Small intestine (tissue), 7 donors: Measurements from ENCODE around the gene INTS2. TPM values are rescaled to one million over a fixed set of nuclear protein-coding genes. Genes with fewer than 3 reads are reported as not detected.
"Not testable (repeated sequence)": the region's sequence is repeated elsewhere in the genome, so short reads cannot be mapped to it uniquely, and the experiment has no call there.

ENCODE experiments used
- DNase-seq, 2 donors: peaks; one replicate each; pipeline versions ENCODE4 v3.0.0 to v3.0.0-alpha.2; 2013
- FAIRE-seq: peaks from 2 replicates; lab custom pipeline; 2012; peaks lifted over from hg19 to GRCh38; lab: Jason Lieb, UNC
- H3K27ac ChIP-seq, 3 donors: one replicate each; pipeline ENCODE4 v1.5.1; 2013; ENCODE audit warnings: low read length in 2 of 3, mild to moderate bottlenecking in 2 of 3, control low read depth in 1 of 3, inconsistent platforms in 1 of 3, low read depth in 1 of 3, moderate library complexity in 1 of 3
- H3K27me3 ChIP-seq, 3 donors: one replicate each; pipeline ENCODE4 v1.6.1; 2013; ENCODE audit warnings: low read length in 3 of 3, inconsistent platforms in 1 of 3; ENCODE audit not compliant: control insufficient read depth in 3 of 3, insufficient read depth in 3 of 3
- H3K36me3 ChIP-seq, 3 donors: one replicate each; pipeline ENCODE4 v1.6.1; 2013; ENCODE audit warnings: low read length in 3 of 3, inconsistent platforms in 1 of 3, low read depth in 1 of 3, mild to moderate bottlenecking in 1 of 3, moderate library complexity in 1 of 3; ENCODE audit not compliant: control insufficient read depth in 3 of 3, insufficient read depth in 2 of 3
- H3K4me1 ChIP-seq, 3 donors: one replicate each; pipeline ENCODE4 v1.6.1; 2013; ENCODE audit warnings: low read length in 2 of 3, inconsistent platforms in 1 of 3, low read depth in 1 of 3, mild to moderate bottlenecking in 1 of 3, moderate library complexity in 1 of 3; ENCODE audit not compliant: control insufficient read depth in 3 of 3, insufficient read depth in 2 of 3
- H3K4me3 ChIP-seq, 3 donors: one replicate each; pipeline ENCODE4 v1.5.1; 2013; ENCODE audit warnings: low read length in 3 of 3, control low read depth in 1 of 3, inconsistent platforms in 1 of 3, low read depth in 1 of 3, mild to moderate bottlenecking in 1 of 3, moderate library complexity in 1 of 3
- H3K9me3 ChIP-seq, 2 donors: one replicate each; pipeline ENCODE4 v1.6.1; 2013; ENCODE audit warnings: low read depth in 1 of 2, low read length in 1 of 2; ENCODE audit not compliant: control insufficient read depth in 2 of 2, insufficient read depth in 1 of 2
- WGBS, 3 donors: extraction: QIAGEN DNeasy Blood & Tissue Kit; methylation state at CpG; one replicate each; pipeline ENCODE4 v1.1.7; 2013; 5-methylcytosine and 5-hydroxymethylcytosine counted together
- polyA plus RNA-seq, 4 donors: library from polyadenylated mRNA; stranded (reverse) in 3 of 4; unstranded in 1 of 4; fragments of 200-250 nt in 3 of 4; fragments of 120-200 nt in 1 of 4; gene quantifications; one replicate each; pipeline versions ENCODE4 v1.2.1 to v1.2.3, GENCODE V29; 2013
- donor health status: healthy with polysubstance abuse.
- donor health status: control.
- donor health status: control.
- donor health status: Bipolar disorder and iron deficiency.
- donor health status: healthy.

Gene INTS2
- polyA plus RNA-seq, 4 donors = 0.81 to 7.7 (median 2.6) TPM

DNA sequence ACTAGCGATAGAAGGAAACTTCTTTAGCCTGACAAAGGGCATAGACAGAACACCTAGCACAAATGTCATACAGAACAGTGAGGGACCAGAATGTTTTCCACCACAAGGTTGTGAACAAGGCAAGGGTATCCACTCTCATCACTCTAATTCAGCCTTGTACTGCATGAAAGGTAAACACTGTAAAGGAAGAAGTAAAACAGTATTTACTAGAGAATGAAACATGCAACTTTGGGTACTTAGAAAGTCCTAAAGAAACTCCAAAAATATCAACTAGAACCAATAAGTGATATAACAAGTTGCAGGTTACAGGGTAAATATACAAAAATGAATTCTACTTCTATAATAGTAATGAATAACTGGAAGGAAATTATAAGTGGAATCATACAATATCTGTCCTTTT lies 96.7 kb downstream of the INTS2 start:
- no peaks in the 10 kb centered on the region for H3K27me3 ChIP-seq
- no peaks in the 10 kb centered on the region for H3K9me3 ChIP-seq
- no peaks in the 10 kb centered on the region for H3K36me3 ChIP-seq
- 97 to 100% (median 99%) methylated on average over 1 of the region's 1 CpG for WGBS, 3 donors
- DNase-seq (no peak), FAIRE-seq (no peak)
- no peak overlapping the region for H3K4me3 ChIP-seq
- no peaks in the 10 kb centered on the region for H3K4me1 ChIP-seq
- H3K27ac ChIP-seq = no peak overlapping the region

DNA sequence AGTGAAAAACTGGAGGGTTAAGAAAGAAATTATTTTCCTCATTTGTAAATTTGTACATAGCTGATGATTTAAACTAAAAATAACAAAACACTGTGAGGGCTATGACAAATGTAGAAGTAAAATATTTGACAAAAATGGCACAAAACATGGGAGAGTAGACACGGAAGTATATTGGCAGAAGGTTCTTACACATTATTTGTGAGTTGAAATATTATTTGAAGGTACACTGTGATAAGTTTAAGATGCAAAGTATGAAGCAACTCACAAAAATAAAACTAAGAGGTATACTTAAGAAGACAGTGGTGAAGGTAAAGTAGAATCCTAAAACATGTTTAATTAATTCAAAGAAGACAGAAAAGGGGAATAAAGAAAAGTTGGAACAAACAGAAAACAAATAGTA lies 99.1 kb downstream of the INTS2 start:
- H3K9me3 ChIP-seq = no peaks in the 10 kb centered on the region
- no peak overlapping the region for H3K4me3 ChIP-seq
- no peaks in the 10 kb centered on the region for H3K36me3 ChIP-seq
- no peak overlapping the region for H3K27ac ChIP-seq
- no peak for FAIRE-seq
- H3K27me3 ChIP-seq = no peaks in the 10 kb centered on the region
- 90 to 100% (median 98%) methylated on average over 1 of the region's 1 CpG for WGBS, 3 donors
- no peak for DNase-seq
- H3K4me1 ChIP-seq = no peaks in the 10 kb centered on the region

DNA sequence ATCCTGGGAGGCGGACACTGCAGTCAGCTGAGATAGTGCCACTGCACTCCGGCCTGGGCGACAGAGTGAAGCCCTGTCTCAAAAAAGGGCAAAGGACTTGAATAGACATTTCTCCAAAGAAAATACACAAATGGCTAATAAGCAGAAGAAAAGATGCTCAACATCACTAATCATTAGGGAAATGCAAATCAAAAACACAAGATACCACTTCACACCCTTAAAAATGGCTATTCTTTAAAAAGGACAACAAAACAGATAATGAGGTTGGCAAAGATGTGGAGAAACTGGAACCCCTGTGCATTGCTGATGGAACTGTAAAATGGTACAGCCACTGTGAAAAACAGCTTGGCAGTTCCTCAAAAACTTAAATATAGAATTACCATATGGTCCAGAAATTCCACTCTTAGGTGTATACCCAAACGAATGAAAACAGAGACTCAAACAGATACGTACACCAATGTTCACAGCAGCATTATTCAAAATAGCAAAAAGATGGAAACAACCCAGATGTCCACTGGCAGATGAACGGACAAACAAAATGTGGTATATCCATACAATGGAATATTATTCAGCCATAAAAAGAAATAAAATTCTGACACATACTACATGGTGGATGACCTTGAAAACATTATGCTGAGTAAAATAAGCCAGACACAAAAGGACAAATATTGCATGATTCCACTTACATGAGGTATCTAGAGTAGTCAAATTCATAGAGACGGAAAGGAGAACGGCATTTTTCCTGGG lies 100.0 kb downstream of the INTS2 start:
- no peaks in the 10 kb centered on the region for H3K27me3 ChIP-seq
- H3K27ac ChIP-seq = no peak overlapping the region
- no peaks in the 10 kb centered on the region for H3K9me3 ChIP-seq
- H3K4me3 ChIP-seq = no peak overlapping the region
- H3K4me1 ChIP-seq = no peaks in the 10 kb centered on the region
- H3K36me3 ChIP-seq = no peaks in the 10 kb centered on the region
- DNase-seq (no peak), FAIRE-seq (no peak)
- WGBS, 3 donors = 97 to 98% (median 97%) methylated on average over 8 of the region's 8 CpGs

DNA sequence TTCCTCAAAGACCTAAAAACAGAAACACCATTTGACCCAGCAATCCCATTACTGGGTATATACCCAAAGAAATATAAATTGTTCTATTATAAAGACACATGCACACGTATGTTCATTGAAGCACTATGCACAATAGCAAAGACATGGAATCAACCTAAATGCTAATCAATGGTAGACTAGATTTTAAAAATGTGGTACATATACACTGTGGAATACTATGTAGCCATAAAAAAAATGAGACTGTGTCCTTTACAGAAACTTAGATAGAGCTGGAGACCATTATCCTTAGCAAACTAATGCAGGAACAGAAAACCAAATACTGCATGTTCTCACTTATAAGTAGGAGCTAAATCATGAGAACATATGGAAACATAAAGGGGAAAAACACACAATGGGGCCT lies 100.9 kb downstream of the INTS2 start:
- not testable (repeated sequence) for FAIRE-seq, H3K4me3 ChIP-seq, H3K9me3 ChIP-seq, H3K4me1 ChIP-seq, H3K36me3 ChIP-seq, DNase-seq, H3K27me3 ChIP-seq, H3K27ac ChIP-seq
- 98 to 100% (median 100%) methylated on average over 1 of the region's 1 CpG for WGBS, 3 donors

DNA sequence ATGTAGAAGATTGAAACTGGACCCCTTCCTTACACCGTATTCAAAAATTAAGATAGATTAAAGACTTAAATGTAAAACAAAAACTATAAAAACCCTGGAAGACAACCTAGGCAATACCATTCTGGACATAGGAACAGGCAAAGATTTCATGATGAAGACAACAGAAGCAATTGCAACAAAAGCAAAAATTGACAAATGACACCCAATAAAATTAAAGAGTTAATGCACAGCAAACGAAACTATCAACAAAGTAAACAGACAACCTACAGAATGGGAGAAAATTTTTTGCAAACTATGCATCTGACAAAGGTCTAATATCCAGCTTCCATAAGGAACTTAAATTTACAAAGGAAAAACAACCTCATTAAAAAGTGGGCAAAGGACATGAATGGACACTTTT lies 101.6 kb downstream of the INTS2 start:
- H3K4me1 ChIP-seq, H3K27me3 ChIP-seq, H3K9me3 ChIP-seq, H3K4me3 ChIP-seq, H3K36me3 ChIP-seq, FAIRE-seq, H3K27ac ChIP-seq, DNase-seq: not testable (repeated sequence)
- WGBS, 3 donors = 77 to 86% (median 82%) methylated on average over 2 of the region's 2 CpGs

DNA sequence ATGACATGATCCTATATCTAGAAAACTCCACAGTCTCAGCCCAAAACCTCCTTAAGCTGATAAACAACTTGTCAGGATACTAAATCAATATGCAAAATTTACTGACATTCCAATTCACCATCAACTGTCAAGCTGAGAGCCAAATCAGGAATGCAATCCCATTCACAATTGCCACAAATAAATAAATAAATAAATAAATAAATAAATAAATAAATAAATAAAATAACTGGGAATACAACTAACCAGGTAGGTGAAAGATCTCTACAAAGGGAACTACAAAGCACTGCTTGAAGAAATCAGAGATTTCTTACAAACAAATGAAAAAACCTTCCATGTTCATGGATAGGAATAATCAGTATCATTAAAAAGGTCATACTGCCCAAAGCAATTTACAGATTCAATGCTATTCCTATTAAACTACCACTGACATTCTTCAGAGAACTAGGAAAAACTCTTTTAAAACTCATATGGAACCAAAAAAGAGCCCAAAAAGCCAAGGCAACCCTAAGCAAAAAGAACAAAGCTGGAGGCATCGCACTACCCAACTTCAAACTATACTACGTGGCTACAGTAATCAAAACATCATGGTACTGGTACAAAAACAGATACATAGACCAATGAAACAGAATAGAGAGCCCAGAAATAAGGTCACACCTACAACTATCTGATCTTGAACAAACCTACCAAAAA lies 102.2 kb downstream of the INTS2 start:
- Histone ChIP-seq H3K4me1 (no peaks in the 10 kb centered on the region), H3K4me3 (no peak overlapping the region), H3K27ac (no peak overlapping the region), H3K36me3 (peaks cover 0 to 6% (median 0%) of the 10 kb centered on the region in 3 donors), H3K9me3 (peaks cover 0 to 11% of the 10 kb centered on the region in 2 donors), H3K27me3 (no peaks in the 10 kb centered on the region)
- 96 to 99% (median 96%) methylated on average over 2 of the region's 2 CpGs for WGBS, 3 donors
- DNase-seq (no peak), FAIRE-seq (no peak)

DNA sequence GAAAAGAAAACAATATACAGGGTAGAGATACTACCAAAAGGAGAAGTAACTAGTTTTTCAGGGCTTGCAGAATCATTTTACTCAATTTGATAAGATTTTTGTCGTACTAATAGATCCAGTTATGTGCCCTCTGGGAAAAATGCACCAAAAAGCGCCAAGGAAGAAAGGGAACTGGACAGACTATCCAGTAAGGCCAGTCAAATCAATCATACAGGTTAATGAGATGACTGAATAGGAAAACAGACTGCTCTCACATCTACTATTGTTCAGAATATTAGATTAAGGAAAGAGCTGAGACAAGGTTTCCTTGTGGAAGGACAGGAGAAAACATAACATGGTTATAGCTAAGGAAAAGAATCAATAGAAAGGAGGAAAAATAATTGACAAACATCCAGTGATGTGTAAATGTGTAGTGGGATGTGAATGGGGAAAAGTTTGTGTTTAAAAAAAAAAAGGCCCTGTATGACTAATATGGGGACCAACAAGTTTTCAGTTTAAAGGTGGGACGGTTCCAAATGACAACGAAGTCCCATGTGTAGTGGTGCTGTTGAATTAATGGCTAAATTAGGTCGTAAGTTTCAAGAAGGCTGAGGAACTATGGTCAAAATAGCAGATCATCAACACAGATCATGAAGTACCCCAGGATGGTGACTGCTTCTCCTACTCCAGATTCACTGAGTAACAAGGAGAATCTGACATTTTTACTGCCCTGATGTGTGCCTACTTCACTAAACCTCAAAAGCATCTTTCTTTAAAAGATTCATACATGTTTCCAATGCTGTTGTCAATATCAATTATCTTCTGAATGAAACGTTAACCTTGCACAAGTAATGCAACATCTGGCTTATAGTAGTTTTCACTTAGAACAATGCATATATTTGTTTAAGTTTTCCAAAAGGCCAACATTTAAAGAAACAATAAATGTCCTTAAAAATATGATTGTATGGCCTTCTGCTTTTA lies 105.2 kb downstream of the INTS2 start:
- peaks cover 0 to 12% of the 10 kb centered on the region in 2 donors for H3K9me3 ChIP-seq
- peaks cover 0 to 8% (median 0%) of the 10 kb centered on the region in 3 donors for H3K36me3 ChIP-seq
- H3K4me3 ChIP-seq = no peak overlapping the region
- no peaks in the 10 kb centered on the region for H3K4me1 ChIP-seq
- no peak overlapping the region for H3K27ac ChIP-seq
- WGBS, 3 donors = 71 to 74% (median 71%) methylated on average over 6 of the region's 6 CpGs
- FAIRE-seq (no peak), DNase-seq (no peak)
- no peaks in the 10 kb centered on the region for H3K27me3 ChIP-seq

DNA sequence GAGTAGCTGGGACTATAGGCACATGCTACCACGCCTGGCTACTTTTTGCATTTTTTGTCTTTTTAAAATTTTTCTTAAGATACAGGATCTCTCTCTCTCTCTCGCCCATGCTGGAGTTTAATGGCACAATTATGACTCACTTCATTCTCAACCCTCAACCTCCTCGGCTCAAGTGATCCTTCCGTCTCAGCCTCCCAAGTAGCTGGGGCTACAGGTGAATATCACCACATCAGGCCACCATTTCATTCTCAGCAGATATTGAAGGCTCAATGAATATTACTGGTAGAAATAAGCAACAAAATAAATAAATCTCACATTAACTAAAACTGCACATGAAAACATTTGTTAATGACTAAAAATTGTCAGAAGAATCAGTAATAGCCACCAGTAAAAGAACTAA lies 106.1 kb downstream of the INTS2 start:
- 94 to 99% (median 96%) methylated on average over 4 of the region's 4 CpGs for WGBS, 3 donors
- DNase-seq (no peak), FAIRE-seq (no peak)
- H3K9me3 ChIP-seq = peaks cover 0 to 12% of the 10 kb centered on the region in 2 donors
- no peaks in the 10 kb centered on the region for H3K27me3 ChIP-seq
- H3K4me1 ChIP-seq = no peaks in the 10 kb centered on the region
- no peak overlapping the region for H3K4me3 ChIP-seq
- H3K36me3 ChIP-seq = peaks cover 0 to 8% (median 0%) of the 10 kb centered on the region in 3 donors
- no peak overlapping the region for H3K27ac ChIP-seq
